HG03469 (cell line): ENCODE measurements around the gene MTREX.

Experiments
- ATAC-seq: cut with Tn5 transposase; IDR thresholded peaks from one replicate; pipeline ENCODE4 v1.9.1; 2021; ENCODE audit warnings: mild to moderate bottlenecking, moderate library complexity, moderate number of reproducible peaks; ENCODE audit not compliant: unreplicated experiment

Gene MTREX

DNA sequence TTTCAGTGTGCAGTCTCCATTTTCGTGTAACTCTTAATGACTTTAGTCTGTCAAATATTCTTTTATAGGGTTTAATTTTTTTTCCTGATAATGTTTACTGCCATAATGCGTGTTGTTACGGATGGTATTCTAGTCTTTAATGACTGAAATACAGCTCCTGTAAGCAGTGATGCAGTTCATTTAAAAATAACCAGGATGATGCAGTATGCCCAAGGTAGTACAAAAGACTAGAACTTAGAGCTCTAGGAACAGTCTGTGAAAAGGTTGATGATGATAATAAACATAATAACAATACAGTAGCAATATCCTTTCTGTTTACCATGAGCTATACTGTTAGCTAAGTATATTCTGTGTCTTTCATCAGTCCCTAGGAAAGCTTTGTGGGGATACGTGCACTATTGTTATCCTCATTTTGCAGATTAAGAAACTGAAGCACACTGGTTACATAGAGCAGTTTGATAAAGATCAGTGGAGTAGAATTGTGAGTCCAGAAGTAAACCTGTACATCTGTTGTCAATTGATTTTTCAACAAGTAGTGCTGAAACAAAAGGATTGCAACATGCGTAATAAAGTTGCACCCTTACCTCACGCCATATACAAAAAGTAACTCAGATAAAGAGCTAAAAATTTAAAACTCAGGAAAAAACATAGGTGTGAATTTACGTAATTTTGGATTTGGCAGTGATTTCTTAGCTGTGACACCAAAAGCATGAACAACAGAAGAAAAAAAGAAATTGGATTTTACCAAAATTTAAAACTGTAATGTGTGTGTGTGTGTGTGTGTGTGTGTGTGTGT lies 64.5 kb downstream of the MTREX start:
- no peak for ATAC-seq

DNA sequence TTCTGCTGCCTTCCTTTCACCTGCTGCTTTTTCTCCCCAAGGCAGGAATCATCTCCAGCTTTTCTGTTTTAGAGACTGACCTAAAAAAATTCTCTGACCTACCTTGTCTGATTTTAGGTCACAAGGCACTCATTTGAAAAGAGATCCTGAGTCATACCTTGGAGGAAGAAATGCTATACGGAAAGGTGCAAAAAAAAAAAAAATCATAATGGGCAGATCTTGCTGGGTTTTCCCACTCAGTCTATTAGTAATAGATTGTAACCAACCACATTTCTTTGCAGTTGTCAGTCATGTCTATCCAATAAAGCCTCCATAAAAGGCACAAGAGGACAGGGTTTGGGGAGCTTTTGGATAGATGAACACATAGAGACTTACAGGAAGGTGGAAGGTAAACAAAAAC lies 70.0 kb downstream of the MTREX start:
- ATAC-seq, result no peak

DNA sequence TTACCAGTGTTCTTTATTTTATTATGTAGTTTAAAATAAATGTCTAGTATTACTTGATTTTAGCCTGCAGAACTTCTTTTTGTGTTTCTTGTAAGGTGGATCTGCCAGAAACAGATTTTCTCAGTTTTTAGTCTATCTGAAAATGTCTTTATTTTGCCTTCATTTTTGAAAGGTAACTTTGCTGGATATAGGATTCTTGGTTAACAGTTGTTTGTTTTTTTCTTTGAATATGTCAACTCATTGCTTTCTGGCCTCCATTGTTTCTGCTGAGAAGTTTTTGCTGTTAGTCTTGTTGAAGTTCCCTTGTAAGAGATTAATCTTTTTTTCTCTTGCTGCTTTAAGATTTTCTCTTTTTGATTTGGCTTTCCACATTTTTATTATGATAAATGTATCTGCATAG lies 75.5 kb downstream of the MTREX start:
- no peak for ATAC-seq

GRCh38 chr5:55384072-55384471 lies 76.3 kb downstream of the MTREX start:
- no peak for ATAC-seq

DNA sequence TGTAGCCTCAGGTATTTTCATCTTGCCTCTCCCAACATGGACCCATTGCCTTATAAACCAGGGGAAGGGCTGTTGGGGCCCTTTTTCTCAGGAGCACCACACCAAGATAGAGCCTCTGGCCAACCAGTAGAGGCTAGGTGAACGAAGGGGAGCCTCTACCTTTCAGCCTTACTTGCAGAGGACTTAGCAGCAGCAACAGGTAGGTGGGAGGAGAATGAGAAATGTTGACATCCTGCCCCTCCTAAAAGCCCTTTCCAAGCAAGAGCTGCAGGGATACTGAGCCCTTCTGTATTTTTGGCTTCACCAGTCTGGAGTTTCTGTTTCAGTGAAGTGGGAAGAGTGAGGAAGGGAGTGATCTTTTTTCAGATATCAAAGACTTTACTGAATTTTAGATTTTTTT lies 77.4 kb downstream of the MTREX start:
- ATAC-seq, result no peak

GRCh38 chr5:55385846-55386245 lies 78.1 kb downstream of the MTREX start:
- ATAC-seq, result no peak

GRCh38 chr5:55386356-55386755 lies 78.6 kb downstream of the MTREX start:
- no peak for ATAC-seq

DNA sequence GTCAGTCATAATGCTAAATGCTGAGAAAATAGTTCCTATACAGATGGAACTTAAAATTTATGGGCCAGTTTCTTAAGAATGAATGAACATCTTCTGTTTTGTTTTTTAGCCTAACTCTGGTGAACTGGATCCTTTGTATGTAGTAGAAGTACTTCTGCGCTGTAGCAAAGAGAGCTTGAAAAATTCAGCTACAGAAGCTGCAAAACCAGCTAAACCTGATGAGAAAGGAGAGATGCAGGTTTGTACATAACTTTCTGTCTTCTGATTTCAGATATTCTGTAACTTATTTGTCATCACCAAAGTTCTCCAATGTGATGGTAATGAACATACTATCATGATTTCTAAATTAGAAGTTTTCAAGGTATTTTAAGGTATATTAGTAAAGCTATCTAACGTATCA lies 80.1 kb downstream of the MTREX start:
- ATAC-seq, result no peak

GRCh38 chr5:55391707-55392106 lies 83.9 kb downstream of the MTREX start:
- no peak for ATAC-seq

- ATAC-seq, result no peak
Observed at GRCh38 chr5:55392669-55393068, 84.9 kb downstream of the MTREX start.

DNA sequence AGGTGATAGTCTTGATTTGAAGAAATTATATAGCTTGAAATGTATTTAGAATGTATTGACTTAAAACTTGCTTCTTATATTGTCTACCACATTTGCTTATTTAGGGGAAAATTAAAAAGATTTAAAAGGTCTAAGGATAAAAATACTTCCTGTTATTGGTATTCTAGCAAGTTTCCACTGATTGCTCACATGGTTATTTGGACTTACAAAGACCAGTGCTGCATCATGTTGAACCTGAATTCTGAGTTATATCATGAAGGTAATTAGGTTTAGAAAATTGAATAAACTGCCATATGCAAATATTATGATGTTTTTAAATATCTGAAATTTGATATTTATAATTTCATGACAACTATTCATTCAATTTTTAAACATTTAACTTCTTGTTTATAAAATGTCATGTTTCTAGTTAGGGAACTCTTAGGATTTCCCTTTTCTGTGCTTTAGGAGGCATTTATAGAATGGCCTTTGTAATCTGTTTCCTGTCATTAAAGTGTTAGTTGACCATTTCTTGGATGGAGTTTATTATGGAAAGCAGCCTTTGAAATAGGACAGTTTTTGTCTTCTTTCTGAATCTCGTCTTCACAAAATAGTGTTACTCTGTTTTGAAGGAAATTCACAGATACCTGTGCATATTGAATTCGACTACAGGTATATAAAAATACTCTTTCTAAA lies 85.8 kb downstream of the MTREX start:
- no peak for ATAC-seq

GRCh38 chr5:55402199-55402598 lies 94.4 kb downstream of the MTREX start:
- ATAC-seq, result no peak

DNA sequence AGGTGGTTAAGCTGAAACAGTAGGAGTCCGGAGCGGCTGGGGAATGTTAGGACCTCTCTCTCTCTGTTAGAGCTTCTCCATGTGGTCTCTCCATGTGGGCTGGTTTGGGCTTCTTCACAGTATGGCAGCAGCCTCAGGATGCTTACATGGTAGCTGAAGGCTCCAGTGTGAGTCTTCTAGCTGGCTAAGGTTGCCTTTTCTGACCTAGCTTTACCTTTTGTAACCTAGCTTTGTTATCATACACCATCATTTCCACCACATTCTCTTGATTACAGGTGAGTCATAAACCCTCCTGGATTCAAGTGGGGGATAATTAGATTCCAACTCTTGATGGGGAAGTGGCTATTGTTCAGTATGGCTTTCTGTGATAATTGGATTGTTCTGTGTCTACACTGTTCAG lies 98.5 kb downstream of the MTREX start:
- ATAC-seq, result no peak

DNA sequence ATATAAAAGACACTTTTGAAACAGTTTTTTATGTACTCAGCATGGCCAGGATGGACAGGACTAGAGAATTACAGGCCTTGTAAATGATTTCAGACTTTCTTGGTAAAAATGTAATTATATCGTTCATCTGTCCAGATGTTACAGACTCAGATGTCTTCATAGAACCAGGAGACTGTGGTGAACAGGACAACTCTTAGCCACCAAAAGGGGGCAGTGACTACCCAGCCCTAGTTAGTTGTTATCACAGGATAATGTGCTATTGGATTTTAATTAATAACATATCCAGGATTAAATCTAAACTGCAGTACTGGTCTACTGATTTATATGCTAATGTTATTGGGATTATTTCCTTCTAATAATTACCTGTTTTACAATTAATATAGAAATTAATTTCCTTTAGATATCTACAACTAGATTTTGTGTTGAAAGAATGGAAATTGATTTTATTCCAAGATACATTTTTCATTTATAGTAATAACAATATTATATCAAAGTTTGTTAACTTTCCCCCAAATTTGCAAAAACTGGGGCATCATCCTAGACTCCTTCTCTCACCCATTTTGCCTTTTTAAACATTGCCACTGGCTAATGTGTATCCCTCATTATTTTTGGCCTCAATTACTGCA lies 99.4 kb downstream of the MTREX start:
- no peak for ATAC-seq

- no peak for ATAC-seq
Observed at GRCh38 chr5:55407984-55408383, 100.2 kb downstream of the MTREX start.

DNA sequence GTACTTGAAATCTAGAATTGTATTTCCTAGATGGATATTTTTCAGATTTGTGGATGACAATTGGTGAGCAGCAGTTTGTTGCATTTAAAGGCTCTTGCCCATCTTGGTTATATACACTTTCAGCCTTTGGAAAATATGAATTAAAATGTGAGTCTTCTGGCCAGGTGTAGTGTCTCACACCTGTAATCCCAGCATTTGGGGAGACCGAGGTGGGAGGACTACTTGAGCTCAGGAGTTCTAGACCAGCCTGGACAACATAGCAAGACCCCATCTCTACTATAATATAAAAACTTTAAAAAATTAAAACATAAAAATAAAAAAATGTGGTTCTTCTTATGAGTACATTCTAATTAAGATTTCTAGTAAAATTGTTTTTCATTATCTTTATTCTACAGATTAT lies 102.0 kb downstream of the MTREX start:
- no peak for ATAC-seq

- ATAC-seq, result no peak
Observed at GRCh38 chr5:55410845-55411244, 103.1 kb downstream of the MTREX start.

DNA sequence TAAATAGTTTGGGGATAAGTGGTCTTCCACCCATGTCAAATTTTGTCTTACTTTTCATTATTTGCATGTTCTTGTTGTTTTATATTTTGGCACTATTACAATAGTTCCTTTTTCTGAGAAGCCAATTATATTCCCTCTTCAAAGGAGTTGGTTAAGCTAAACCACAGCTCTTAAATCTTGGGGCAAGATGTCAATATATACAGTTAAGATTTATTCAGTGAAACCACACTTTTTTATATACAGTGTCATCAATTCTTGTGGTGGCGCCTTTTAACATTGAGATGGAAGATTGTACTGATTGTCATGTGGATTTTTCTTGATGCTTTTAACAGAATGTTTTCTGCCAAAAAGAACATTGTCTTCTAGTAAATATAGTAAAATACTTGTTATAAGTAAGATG lies 104.1 kb downstream of the MTREX start:
- ATAC-seq, result no peak

GRCh38 chr5:55413644-55414043 lies 105.9 kb downstream of the MTREX start:
- no peak for ATAC-seq

GRCh38 chr5:55415071-55415470 lies 107.3 kb downstream of the MTREX start:
- no peak for ATAC-seq

DNA sequence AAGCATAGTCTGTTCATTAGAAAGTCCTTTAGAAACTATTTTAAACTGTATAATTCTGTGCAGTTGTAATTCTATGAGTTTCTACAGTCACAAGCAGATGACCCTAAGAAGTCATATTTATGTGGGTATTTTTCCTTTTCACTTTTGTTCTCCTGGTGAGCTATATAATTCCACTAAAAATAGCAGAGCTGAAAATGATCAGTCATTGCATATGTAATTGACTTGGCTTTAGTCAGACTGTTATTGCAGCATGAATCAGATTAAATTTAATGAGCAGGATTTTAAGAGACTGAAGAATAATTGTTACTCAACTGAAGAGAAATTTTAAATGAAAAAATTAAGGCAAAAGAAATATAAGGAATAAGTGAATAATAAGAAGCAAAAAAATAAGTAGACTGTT lies 108.5 kb downstream of the MTREX start:
- ATAC-seq, result no peak
